DMS 273 (cell line): ENCODE results near the gene SNX27.

Experiments used
- DNase-seq: peaks from one replicate; lab custom pipeline; 2025; ENCODE audit not compliant: unreplicated experiment; lab: John Stamatoyannopoulos, UW

The SNX27 gene

DNA sequence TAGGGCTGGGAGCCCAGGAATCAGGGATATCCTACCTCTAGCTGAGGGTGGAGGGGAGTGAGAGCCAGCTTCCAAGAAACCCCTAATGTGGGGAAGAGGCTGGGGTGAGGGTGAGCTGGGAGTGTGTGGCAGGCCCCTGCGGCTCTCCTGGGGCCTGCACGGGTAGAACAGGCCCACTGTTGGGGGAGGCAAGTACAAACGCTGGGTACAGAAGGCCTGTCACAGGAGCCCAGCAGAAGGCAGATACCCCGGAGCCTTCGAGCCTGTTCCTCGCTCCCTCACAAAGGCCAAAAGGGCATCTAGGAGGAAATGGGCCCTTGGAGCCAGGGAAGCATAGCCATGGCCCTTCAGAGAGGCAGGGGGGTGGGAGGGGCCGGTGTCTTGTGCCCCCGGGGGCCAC is 91.1 kb downstream of the SNX27 start:
- DNase-seq, result no peak

DNA sequence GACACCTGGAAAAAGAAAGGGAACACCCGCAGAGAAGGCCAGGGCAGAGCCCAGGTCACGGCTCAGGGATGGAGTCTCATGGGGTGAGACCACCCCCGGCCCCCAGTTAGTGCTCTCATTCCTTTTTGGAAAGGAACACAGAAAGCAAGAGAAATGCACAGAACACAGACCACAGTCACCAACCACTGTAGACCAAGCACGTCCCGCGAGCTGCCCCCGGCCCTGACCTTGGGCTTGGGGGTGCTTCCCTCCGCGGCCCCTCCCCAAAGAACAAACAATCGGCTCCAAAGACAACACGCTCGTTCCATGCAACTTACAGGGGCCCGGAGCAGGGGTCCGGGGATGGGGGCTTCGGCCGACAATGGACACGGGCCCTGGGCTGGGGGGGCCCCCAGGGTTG is 92.0 kb downstream of the SNX27 start:
- no peak for DNase-seq

DNA sequence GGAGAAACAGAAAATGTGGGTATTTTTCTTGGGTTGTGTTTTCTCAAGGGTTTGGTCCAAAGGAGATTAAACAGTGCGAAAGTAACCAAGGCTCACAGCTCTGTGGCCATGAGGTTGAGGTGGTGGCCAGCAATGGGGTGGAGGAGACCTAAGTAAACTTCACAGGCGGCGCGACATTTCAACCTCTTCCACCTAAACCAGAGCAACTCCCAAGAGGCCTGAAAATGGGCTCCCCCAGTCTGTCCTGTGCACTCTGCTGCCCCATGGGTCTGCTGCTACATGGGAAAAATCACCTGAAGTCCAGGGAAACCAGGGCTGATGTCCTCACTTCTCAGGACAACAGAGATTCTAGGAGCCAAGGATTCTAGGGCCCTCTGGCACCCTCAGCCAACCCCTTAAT is 92.4 kb downstream of the SNX27 start:
- no peak for DNase-seq

DNA sequence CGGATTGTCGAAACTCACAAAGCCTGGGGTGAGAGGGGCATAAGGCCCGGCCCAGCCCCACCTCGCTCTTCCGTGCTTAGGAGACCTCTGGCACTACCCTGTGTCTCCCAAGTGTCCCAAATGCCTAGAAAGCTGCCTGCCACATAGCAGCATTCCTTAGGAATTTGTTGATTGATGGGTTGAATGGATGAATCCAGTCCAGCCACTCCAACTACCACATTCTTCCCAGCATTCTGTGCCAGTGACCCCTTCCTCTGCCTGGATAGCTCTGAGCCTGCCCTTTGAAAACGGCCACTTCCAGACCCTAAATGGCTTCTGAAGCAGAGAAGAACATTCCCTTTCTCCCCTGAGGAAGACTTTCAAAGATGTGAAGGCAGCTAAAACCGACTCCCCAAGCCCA is 93.3 kb downstream of the SNX27 start:
- no peak for DNase-seq

DNA sequence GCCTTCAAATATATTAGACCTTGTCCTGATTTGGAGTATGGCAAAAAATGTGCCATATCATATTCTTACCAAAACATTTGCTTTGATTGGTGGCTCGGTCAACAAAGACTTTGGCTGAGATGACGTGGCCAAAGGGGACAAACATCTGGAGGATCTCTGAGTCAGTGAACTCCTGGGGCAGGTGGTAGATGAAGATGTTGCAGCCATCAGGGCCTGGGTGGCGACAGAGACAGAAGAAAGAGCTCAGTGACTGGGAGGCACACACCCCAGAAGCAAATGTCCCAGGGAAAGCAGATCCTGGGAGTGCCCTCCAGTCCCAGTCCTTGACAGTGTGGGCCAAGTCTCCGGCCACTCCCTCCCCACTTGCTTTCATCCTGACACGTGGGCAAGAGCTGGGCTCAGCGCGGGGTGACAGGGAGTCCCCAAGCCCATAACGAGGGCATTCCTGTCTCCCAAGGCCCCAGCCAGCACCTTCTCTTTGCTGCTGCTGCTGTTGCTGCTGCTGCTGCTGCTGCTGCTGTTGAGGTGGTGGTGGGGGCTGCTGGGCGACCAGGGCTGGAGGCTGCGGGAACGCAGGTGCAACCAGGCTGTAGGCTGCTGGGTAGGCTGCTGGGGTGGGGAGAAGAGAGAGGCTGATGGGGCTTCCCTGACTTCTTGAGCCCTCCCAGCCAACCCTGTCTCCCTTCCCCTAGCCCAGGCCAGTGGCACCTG is 94.1 kb downstream of the SNX27 start:
- no peak for DNase-seq

DNA sequence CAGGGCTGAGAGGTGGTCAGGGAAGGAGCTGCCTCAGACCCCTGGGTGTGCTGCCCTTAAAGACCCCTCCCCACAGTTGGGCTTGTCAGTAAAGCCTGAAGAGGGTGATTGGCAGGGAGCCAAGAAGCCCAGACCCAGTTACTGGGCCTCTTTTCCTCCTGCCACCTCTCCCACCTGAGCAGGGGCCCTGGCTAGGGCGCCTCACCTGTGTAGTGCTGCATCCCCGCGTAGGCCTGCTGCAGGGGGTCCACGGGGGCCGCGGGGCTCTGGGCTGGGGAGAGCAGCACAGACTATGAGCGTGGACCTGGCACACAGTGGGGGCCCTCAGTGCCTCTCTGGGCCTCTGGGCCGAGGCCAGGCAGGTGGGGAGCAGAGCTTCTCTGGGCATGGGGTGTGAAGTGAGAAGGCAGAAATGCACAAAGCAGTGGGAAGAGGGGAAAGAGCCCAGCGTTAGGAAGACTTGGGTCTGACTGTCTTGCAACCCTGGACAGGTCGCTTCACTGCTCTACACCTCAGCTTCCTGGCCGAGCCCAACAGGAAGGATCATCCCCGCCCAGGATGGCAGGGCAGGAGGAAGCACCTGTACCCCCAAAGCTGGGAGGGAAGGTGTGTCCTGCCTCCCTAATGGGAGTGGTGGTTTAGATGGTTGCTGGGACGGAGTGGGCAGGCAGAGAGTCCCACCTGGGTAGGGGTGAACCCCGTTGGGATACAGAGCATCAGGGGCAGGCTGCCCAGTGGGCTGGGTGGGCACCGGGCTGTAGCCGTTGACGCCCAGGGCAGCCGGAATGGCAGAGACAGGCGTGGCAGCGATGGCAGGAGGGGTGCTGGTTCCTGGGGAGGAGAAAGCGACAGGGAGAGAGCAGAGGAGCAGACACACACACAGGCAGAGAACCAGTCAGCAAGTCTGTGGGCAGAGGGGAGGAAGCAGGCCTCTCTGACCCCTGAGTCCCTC is 94.9 kb downstream of the SNX27 start:
- no peak for DNase-seq

DNA sequence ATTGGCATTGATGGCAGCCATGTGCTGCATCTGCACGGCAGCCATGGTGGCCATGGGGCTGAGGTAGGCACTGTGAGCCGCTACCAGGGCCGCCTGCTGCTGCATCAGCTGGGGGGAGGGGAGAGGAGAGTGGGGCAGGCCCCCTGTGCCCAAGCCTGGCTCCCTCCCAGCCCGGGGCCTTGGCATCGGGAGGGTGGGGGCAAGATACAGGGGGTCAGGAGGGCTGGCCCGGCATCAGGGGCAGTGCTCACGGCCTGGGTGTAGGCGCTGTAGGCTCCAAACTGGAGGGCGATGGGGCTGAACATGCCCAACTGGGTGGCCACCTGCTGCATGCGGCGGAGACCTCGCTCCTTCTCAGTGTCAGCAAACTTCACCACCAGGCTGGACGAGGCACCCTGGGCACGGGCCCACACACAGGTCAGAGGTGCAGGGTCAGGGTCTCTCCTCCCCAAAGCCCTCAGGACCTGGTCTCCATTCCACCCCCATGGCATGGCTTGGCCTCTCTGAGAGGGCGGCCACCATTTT is 95.8 kb downstream of the SNX27 start:
- DNase-seq, result no peak

DNA sequence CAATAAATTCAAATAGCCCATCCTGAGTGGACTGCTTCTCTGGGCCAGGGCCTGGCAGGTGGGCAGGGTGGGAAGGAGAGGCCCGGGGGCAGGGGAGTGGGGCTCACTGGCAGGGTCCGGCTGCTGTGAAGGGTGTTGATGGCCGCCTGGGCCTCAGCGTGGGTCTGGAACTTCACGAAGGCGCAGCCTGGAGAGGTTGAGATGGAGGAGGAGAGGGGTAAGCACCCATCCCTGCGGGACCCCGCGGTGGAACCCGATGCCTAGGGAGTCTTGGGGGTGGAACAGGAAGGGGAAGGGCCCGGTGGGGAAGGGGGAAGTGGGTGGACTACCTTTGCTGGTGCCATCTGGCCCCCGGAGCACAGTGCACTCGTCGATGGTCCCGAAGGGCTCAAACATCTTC is 97.0 kb downstream of the SNX27 start:
- DNase-seq, result no peak

DNA sequence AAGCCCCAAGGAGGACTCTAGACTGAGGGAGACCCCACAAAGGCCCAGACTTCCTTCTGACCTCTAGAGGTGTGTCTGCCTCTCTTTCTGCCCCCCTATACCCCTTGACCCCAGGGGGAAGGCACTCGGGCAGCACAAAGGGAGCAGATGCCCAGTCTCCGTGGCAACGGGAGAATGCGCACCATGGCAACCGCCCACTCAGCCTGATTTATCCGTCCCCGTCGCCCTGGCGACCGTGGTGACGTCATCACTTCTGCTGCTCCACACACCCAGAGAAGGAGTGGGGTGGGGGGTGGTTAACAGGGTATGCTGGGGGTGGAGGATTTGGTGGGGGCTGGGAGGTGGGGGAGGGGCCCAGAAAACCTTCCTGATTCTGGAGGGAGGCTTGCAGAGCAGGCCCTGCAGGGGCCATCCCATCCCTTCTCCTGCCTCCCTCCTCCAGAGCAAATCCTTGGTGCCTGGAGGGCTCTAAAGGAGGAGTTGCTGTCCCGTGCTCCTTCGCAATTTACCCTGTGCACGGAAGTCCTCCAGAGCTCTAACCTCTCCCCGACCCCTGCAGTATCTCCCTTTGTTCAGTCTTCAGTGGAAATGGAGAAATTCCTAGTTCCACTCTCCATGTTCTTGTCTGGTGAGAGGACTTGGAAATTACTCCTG is 98.5 kb downstream of the SNX27 start:
- DNase-seq, result peak; percentile 90

DNA sequence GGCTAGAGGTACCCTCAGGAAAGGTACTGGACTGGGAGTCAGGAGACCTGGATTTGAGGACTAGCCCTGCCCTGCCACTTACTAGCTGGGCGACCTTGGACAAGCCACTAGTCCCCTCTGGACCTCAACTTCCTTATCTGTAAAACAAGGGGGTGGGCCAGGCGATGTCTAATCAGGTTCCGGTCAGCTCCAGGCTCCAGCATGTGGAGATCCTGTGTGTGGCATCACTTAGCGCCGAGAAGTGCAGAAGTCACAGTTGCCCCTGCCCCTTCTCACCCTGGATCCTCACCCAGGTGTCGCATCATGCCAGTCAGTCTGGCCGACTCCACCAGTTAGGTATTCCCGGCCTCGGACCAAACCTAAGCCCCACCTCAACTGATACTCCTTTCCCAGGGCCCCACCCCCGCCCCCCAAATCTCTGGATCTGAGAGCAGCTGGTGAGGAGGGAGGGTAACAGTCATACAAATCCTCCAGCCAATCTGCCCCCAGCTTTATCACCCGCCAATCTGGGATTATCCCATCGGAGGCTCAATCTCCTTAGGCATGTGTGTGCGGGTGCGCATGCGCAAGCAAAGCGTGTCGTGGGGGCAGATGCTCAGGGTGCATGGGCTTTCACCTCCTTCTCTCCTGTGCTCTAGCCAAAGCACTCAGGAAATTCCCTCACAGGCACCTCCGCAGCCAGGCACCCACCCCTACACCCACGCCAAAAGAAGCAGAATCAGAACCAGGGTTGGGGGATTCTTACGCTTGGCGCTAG is 99.4 kb downstream of the SNX27 start:
- no peak for DNase-seq

DNA sequence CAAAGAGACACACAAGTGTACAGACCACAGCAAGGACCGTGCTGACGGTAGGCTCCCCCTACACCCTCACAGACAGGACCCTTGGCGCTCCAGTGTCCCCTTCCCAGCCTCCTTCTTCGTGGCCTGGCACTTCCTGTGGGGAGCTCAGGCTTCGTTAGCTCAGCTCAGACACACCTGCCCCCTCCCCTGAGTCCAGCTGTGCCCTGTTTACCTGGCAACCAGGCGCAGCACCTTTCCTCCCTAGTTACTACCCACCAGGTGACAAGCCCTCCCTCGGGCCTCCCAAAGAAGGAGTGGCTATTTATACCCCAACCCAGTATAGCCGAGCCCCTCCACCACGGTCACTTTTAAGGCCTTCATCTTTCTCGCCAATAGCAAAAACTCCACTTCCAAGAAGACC is 100.1 kb downstream of the SNX27 start:
- DNase-seq, result no peak

DNA sequence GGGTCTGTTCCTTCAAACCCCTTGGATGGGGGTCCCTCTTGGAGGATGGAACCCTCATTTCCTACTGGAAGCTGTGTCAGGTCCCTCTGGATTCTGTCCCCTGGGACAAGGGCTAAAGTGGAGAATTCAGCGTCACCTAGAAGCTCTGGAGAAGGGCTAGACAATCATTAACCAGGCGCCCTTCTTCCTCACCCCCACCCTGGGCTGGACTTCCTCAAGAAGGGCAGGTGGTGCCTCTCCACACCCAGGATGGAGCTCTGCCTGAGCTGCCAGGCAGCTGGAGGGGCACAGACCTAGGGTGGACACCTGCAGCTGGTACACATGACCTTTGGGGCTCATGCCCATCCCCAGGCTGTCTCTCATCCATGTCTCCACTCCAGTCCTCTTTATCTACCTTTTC is 101.2 kb downstream of the SNX27 start:
- DNase-seq, result no peak

DNA sequence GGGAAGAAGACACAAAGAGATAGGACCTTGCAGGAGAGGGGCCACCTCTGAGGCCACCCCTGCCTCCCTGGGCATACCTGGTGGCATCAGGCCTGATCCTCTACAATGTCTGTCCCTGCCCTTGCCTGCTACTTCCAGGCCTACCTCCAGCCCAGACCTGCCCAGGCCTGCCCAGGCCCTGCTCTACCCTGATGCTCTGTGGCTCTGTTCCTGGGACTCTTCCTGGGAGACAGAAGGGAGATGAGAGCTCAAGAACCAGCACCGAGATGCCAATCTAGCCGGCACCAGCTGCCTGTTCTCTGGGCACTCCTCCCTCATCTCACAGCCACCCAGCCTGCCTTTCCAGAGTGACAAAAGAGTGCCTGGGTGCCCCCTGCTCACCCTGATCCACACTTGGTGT is 102.0 kb downstream of the SNX27 start:
- peak; percentile 83 for DNase-seq

DNA sequence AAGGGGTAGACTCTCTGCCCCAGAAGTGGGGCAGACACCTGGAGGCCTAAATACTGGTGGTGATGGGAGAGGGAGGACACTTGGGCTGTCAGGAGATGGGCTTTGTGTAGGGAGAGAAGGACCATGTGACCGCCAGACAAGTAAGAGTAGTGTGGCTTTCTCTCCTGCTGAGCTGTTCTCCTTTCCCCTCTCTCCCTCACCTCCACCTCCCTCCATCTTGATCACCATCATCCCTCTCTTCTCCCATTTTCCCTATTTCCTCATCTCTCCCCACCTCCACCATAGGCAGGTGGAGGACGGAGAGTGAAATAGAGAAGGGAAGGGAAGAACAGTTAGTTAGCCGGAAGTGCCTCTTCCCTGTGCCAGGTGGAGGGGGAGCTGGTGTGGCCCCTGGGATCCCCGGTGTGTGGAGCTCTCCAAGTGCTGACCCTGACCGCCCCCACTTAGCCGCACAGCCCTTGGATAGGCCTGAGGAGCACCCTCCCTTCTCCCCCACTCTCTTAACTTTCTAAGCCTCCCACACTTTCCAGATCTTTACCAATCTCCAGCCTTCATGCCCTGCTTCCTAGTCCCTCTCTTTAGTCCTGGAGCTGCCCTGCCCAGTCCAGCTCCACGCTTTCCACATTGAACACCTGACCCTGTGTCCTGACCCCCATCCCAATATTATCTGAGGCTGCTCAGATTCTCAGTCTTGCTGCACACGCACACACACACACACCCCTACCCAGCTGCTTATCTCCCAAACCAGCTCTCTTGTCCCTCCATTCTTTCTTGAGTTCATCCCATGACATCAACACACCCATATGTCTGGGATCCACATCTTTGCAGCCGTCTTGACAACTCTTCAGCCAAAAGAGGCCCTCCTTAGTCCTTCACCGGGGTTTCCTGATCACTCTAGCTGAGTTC is 103.2 kb downstream of the SNX27 start:
- no peak for DNase-seq

DNA sequence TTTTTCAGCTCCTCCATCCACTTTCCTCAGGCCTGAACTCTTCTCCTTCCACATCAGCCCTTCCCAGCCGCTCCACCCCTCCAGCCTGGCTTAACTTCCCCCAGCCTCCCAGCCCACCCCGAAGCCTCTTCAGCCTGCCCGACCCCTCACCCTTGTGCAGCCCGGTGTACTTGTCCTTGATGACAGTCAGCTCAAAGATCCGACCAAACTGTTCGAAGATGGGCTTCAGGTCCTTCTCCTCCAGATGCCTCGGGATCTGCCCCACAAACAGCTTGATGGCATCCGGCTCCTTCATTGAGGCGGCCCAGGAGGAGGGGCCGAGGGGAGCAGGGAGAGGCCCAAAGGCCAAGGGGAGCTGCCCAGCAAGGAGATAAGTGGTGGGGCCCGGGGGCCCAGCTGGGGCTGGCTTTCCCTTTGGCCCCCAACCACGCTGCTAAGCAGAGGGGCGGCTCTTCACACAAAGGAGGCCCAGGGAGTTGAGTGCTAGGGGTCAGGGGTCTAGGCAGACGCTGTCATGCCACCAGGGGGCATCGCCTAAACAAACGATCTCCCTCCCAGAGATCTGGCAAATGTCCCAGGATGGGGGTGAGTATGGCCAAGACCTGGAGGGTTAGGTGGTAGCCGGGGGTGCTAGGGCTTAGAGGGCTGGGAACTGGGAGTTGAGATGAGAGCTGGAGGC is 104.0 kb downstream of the SNX27 start:
- DNase-seq, result peak; percentile 84

DNA sequence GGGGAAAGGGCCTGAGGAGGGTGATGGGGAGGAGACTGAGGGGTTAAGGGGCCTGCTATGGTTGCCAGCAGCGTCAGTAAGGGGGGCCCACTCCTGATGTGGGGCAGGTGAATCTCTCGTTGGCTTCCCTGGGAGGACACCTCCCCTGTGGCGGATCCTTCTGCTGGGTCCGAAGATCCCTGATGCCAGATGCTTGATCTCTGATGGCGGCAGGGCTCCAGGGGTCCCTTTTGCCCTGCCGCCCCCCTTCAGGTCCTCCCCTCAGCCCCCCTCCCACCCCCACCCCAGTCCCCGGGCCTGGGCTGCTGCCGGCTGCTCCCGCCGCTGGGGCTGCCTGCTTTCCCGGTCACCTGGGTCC is 104.5 kb downstream of the SNX27 start:
- no peak for DNase-seq

DNA sequence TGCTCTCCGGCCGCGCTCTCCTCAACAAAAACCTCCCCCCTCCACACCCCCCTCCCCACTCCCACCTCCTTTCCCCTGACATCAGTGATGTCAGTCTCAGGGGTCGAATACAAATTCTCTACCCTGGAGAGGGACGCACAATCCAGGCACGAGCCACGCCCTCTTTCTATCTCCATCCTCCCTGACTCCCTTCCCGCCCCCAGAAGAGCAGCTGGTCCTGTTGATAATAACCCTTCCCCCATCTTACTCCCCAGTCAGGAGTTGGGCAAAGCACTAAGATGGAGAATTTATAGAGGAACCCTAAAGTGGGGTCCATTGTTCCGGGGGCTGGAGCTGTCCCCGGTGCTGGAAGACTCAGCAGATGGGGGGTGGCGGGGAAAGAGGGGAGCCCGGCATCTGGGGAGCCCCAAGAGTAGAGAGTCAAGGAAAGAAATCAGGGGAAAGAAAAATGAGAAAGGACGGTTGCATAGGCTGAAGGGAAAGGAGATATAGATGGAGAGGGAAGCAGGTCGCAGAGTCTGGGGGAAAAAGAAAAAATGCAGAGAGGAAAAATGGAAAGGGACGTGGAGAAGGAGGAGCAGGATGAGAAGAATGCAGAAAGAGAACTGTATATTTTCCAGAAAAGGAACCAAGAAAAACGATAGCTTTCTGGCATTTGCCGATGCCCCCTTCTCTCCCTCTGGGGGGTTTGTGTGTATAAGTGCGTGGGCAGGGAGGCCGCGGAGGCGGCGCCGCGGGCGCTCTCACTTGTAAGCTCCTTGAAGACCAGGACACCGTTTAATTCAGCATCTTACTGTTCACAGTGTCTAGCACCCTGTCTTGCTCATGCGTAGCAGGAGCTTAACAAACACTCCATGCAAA is 105.2 kb downstream of the SNX27 start, which contains the start of gene CELF3:
Gene CELF3 (minus strand): TSS at position 33 of the 861 bp plus-strand sequence. CDS start 783 bp downstream, outside the sequence.
- DNase-seq, result peak; percentile 95

DNA sequence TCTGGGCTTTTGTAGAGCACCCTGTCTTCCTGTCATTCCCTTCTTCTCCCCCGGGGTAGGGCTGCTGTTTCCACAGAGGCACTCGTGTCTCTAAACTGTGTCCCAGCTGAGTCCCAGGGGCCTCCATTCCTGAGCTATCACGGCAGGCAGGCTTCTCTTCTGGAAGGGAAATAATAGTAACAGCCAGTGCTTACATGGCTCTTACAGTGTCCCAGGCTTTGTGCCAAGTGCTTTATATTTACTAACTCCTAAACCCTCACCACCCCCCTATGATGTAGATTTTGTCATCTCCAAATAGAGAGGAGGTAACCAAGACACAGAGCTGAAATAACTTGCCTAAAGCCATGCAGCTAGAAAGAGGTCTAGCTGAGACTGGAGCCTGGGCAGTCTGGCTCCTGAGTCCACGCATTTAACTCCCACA is 106.2 kb downstream of the SNX27 start:
- no peak for DNase-seq
